Midbrain (tissue), 1 donor: ENCODE data around the gene DENND1A.

Experiments
- DNase-seq: peaks from one replicate; lab custom pipeline; 2025; lab: John Stamatoyannopoulos, UW

The DENND1A gene

GRCh38 chr9:123615381-123615780, 314.5 kb downstream of the DENND1A start:
- DNase-seq = no peak

GRCh38 chr9:123614306-123615263, 315.3 kb downstream of the DENND1A start:
- DNase-seq = no peak

- DNase-seq = no peak
Observed at GRCh38 chr9:123611226-123611625, 318.7 kb downstream of the DENND1A start.

GRCh38 chr9:123609844-123610243, 320.1 kb downstream of the DENND1A start:
- no peak for DNase-seq

- DNase-seq = no peak
Observed at GRCh38 chr9:123608104-123608503, 321.8 kb downstream of the DENND1A start.

- no peak for DNase-seq
Observed at GRCh38 chr9:123607479-123607878, 322.4 kb downstream of the DENND1A start.

GRCh38 chr9:123606141-123606540, 323.8 kb downstream of the DENND1A start:
- no peak for DNase-seq

- no peak for DNase-seq
Observed at GRCh38 chr9:123605286-123605685, 324.6 kb downstream of the DENND1A start.

GRCh38 chr9:123604861-123605260, 325.1 kb downstream of the DENND1A start:
- no peak for DNase-seq

GRCh38 chr9:123601828-123602227, 328.1 kb downstream of the DENND1A start:
- no peak for DNase-seq

GRCh38 chr9:123599781-123600180, 330.1 kb downstream of the DENND1A start:
- DNase-seq = no peak

- no peak for DNase-seq
Observed at GRCh38 chr9:123597876-123598556, 331.9 kb downstream of the DENND1A start.

GRCh38 chr9:123597048-123597447, 332.9 kb downstream of the DENND1A start:
- no peak for DNase-seq

- DNase-seq = no peak
Observed at GRCh38 chr9:123591283-123591682, 338.6 kb downstream of the DENND1A start.

- no peak for DNase-seq
Observed at GRCh38 chr9:123590499-123590898, 339.4 kb downstream of the DENND1A start.

GRCh38 chr9:123589361-123590239, 340.3 kb downstream of the DENND1A start:
- DNase-seq = no peak

GRCh38 chr9:123586275-123586674, 343.7 kb downstream of the DENND1A start:
- DNase-seq = peak; percentile 75

- no peak for DNase-seq
Observed at GRCh38 chr9:123584202-123585176, 345.4 kb downstream of the DENND1A start.

- DNase-seq = no peak
Observed at GRCh38 chr9:123583646-123584045, 346.3 kb downstream of the DENND1A start.

- no peak for DNase-seq
Observed at GRCh38 chr9:123571240-123571639, 358.7 kb downstream of the DENND1A start.
